GM21515 (cell line): Measurements from ENCODE around the gene SERINC5.
"Not testable (repeated sequence)": the region's sequence is repeated elsewhere in the genome, so short reads cannot be mapped to it uniquely, and the experiment has no call there.

Experiments used
- ATAC-seq: cut with Tn5 transposase; IDR thresholded peaks from one replicate; pipeline ENCODE4 v1.9.1; 2021; ENCODE audit not compliant: unreplicated experiment

The SERINC5 gene

GRCh38 chr5:80181618-80182211, 74.1 kb downstream of the SERINC5 start:
- ATAC-seq, result no peak

GRCh38 chr5:80177236-80177635, 78.6 kb downstream of the SERINC5 start:
- ATAC-seq, result no peak

DNA sequence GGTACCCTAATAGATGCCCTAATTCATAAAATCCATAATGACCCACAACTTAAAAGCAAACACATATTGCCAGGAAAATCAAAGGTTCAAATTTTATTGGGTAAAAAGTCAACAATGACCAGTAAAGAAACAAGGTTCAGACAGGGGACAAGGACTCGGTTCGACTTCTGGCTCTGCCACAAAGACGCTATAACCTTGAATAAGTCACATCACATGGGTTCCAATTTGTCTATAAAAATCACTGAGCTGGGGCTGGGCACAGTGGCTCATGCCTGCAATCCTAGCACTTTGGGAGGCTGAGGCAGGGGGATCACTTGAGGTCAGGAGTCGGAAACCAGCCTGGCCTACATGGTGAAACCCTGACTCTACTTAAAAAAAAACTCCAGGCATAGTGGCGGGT, 80.5 kb downstream of the SERINC5 start:
- no peak for ATAC-seq

DNA sequence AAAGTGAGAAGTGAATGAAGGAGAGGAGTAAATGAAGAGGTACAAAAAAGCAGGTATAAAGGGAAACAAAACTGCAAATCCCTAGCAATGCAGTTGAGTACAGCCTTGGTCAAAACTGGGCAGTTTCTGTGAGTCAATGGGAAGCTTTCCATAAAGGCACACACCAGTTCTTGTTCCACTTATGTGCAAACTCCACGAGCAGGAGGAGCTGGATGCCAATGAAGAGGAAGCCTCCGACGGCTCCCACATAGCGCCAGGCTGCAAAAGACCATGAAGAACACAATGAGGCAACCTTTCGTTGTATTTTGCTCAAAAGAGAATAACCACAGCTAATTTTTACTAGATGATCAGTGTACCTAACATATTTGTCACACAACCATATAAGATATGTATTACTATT, 81.1 kb downstream of the SERINC5 start:
- ATAC-seq, result no peak

- no peak for ATAC-seq
These were observed 83.7 kb downstream of the SERINC5 start for GRCh38 chr5:80172067-80172695.

DNA sequence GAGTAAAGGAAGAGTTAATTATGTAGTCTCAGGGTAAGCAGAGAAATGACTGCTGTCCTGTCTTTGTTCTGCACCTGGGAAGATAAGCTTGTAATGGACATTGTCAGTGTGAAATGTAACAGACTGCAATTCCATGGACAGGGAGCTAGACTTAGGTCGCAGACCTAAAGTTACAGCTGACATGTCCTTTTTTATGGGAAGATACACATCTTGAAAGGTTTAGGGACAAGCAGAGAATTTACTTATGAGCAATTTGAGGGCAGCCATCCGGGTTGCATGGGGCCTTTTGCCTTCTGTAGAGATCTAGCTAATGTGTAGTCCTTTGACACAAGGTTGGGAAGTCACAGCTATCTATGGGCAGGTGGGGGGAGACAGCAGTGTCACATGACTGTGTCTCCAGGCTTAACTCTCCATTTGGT, 85.7 kb downstream of the SERINC5 start:
- ATAC-seq, result no peak

GRCh38 chr5:80168388-80169028, 87.3 kb downstream of the SERINC5 start:
- ATAC-seq, result no peak

GRCh38 chr5:80165452-80165851, 90.4 kb downstream of the SERINC5 start:
- ATAC-seq, result no peak

- no peak for ATAC-seq
These were observed 94.7 kb downstream of the SERINC5 start for GRCh38 chr5:80161165-80161564.

DNA sequence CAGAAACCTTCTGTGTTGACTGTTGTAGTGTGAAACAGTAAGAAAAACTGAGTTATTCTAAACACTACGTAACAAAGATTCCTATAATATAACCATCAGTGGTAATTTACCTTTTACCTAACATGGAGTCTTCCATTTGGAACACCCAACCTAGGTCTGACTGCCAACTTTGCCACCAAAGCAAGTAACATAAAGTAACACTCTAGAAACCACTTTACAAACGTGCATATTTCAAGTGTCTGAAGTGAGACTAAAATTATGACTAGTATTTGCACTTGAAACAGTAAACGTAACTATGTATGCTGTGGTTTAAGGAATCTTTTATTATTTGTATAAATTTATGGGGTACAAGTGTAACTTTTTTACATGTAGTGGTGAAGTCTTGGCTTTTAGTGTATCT, 95.6 kb downstream of the SERINC5 start:
- no peak for ATAC-seq

GRCh38 chr5:80159133-80159815, 96.6 kb downstream of the SERINC5 start:
- no peak for ATAC-seq

DNA sequence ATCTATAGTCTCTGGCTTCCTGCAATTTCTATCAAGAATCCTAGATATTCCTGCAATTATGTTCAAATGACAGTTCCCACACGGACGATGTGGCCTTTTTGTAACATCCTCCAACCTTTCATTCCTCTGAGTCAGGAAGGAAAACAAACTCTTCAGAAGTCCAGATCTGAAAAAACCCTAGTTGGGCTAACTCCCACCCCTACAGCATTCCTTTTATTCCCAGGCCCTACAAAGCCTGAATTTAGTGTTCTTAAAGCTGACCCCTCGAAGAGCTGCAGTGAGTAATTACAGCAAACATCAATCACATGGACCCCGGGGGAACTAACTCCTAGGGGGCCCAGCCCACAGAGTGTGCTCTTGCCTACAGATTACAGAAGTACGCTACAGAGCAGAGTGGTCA, 99.7 kb downstream of the SERINC5 start:
- no peak for ATAC-seq

DNA sequence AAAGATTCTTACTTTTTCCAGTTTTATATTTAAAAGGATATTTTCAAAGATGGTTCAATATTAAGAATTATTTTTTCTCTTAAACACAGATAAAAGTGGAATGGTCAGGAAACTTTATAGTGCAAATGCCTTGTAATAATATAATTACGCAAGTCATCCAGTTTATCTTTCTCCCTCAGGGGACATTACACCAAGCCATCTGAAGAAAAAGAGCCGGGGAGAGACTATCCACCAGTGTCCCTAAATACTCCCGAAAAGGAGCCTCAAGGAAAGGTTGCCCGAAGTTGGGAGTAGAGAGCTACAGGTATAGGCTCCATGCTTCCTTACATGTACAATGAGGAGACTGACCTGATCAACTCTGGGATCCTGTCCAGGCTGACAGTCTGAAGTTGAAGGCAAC, 101.1 kb downstream of the SERINC5 start:
- no peak for ATAC-seq

DNA sequence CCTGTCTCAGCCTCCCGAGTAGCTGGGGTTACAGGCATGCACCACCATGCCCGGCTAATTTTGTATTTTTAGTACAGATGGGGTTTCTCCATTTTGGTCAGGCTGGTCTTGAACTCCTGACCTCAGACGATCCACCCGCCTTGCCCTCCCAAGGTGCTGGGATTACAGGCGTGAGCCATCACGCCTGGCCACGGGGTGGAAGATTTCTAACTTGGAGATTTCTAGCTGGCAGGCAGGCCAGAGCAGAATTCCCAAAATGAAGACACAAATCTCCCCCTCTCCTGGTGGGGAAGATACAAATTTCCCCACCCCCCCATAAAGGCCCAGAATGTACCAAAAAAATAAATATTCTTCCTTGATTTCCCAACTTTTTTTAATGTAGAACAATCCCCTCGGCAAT, 101.6 kb downstream of the SERINC5 start:
- ATAC-seq, result not testable (repeated sequence)

GRCh38 chr5:80153586-80154126, 102.2 kb downstream of the SERINC5 start:
- ATAC-seq, result no peak

DNA sequence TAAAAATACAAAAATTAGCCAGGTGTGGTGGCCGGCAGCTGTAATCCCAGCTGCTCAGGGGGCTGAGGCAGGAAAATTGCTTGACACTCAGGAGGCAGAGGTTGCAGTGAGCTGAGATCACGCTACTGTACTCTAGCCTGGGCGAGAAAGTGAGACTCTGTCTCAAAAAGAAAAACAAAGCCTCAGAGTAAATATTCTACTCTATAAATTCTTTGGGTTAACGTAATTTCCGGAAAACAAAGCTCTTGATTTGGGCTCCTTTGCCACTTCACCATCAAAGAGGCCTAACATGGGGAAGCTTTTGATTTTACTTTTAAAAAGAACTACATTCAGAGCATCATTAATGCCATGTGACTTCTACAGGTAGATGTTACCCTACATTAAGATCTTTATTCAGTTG, 103.1 kb downstream of the SERINC5 start:
- no peak for ATAC-seq

DNA sequence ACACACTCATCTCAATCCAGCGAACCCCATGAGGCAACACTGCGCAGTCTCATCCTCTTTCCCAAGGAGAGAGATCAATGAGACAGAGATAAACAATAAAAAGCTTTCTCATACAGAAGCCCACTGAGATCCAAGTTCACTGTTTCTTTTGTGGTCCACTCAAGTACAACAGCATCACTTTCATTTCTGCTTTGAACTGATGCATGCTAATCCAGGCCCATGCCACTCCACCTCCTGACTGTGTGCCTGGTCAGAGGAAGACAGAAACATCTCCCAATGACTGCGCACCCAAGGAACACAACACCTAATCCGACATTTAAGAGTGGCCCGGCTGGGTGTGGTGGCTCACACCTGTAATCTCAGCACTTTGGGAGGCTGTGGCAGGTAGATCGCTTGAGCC, 104.0 kb downstream of the SERINC5 start:
- no peak for ATAC-seq

DNA sequence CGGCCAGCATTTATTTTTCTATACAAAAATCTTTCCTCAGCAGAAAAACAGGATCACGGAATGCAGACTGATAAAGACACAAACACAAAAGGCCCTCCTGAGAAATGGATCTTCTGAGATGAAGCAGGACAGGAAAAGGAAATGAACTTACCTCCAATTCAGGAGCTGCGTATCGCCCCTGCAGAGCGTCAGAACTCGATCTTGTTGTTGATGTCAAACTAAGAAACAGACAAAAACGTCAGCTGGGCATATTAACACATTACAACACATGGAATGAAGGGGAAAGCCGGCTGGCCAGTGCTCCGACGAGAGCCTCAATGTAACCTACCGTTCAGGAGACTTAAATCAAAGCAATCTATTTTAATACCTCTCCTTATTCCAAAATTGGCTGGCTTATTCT, 105.1 kb downstream of the SERINC5 start:
- ATAC-seq, result no peak

GRCh38 chr5:80149161-80149609, 106.7 kb downstream of the SERINC5 start:
- no peak for ATAC-seq

DNA sequence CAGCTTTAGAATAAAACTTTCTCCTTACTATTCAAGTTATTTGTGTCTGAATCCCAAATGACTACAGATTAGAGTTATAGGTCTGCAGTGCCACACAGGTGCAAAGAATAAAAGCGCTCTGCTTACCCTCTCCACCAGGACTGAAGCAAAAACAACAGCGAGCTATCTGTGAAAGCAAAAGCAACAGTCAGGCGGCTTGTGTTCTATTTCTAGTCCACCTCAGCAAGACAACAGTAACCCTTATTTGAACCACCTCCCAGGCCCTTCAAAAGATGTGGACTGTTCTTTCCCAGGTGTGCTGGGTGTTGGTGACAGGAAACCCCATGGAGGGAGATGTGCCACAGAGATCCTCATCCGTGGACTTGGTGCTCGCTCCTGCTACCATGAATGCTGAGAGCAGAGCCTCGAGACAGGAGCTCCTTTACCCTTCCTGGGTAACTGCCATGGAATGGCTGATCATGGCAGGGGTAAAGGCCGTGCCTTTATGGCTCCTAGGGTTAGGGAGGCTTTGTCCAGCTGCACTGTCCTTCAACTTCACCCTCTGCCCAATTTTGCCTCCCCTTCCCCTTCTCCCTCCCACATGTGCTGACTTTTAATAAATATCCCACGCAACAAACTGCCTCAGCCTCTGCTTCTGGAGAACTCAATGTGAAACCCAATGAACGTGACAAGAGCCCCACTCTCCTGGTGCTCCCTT, 108.6 kb downstream of the SERINC5 start:
- no peak for ATAC-seq

- ATAC-seq, result no peak
These were observed 109.8 kb downstream of the SERINC5 start for GRCh38 chr5:80146046-80146445.
